Astrocyte (in vitro differentiated cells and primary cell): ENCODE results near the gene PSIP1.

Experiments
- EZH2 ChIP-seq: IDR thresholded peaks from 2 replicates; pipeline ENCODE4 v1.6.1; 2012; ENCODE audit warnings: mild to moderate bottlenecking, low read length, inconsistent platforms; ENCODE audit not compliant: insufficient read depth
- TF ChIP-seq, protein P1 (sequence below): IDR thresholded peaks from 2 replicates; pipeline ENCODE4 v1.5.1; 2011; ENCODE audit warnings: low read depth, mild to moderate bottlenecking, inconsistent platforms, low read length, moderate library complexity; ENCODE audit not compliant: insufficient read depth

DNA sequence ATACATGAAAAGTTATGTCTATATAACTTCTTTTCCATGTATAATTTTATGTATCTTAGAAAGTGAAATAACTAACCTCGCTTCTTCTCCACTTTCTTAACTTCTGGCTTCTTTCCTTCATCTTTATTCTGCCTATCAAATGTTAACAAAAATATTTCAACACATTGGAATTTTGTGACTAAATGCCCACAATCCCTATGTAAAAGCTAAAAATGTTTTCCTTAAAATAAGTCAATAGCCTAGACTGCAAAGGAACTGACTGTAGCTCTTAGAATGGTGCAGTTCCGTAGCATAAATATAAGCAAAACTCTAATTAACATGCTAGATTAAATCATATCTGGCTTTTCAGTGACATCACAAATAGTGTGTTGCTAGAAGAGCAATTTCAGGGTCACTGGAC lies 40.9 kb downstream of the PSIP1 start:
- TF ChIP-seq, protein P1, sequence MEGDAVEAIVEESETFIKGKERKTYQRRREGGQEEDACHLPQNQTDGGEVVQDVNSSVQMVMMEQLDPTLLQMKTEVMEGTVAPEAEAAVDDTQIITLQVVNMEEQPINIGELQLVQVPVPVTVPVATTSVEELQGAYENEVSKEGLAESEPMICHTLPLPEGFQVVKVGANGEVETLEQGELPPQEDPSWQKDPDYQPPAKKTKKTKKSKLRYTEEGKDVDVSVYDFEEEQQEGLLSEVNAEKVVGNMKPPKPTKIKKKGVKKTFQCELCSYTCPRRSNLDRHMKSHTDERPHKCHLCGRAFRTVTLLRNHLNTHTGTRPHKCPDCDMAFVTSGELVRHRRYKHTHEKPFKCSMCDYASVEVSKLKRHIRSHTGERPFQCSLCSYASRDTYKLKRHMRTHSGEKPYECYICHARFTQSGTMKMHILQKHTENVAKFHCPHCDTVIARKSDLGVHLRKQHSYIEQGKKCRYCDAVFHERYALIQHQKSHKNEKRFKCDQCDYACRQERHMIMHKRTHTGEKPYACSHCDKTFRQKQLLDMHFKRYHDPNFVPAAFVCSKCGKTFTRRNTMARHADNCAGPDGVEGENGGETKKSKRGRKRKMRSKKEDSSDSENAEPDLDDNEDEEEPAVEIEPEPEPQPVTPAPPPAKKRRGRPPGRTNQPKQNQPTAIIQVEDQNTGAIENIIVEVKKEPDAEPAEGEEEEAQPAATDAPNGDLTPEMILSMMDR = no peak
- TF ChIP-seq EZH2 = no peak
